Measurements from ENCODE around the gene ANKRD22. TPM values are rescaled to one million over a fixed set of nuclear protein-coding genes. Genes with fewer than 3 reads are reported as not detected.

ANKRD22 gene
- total and polyA plus RNA-seq, 10 of the 15 experiments (the other 5 are each of a cell fraction or from before 2014, with no cell fraction given): 0.30 to 1.3 (median 0.71) TPM

- no peaks in the 10 kb centered on the region for H3K9me3 ChIP-seq (replicated peaks; ENCODE audit: control insufficient read depth, insufficient read depth, low read length)
- ChIA-PET RAD21 (ENCODE audit: unreplicated experiment) (interaction anchor here (0.6 to 13.0 kb wide), 9 partner anchors 14 to 111 kb away, joined by 3 to 249 read pairs (median 5); no protein-coding TSS in a partner anchor), SMC1A (ENCODE audit: uncharacterized antibody, unreplicated experiment) (interaction anchor here (1.0 to 12.6 kb wide), 10 partner anchors 12 to 111 kb away, joined by 3 to 329 read pairs (median 8); partner anchors contain the start of gene FAS), POLR2A (interaction anchor here (0.6 to 13.1 kb wide), 7 partner anchors 9 to 120 kb away, joined by 3 to 248 read pairs (median 6); partner anchors contain the start of gene FAS), CTCF (interaction anchor here (1.8 to 9.8 kb wide), 7 partner anchors 18 to 111 kb away, joined by 5 to 72 read pairs (median 13); no protein-coding TSS in a partner anchor)
- WGBS (ENCODE audit: insufficient coverage, insufficient replicate concordance, low lambda C conversion rate, missing lambda C conversion rate): 1% methylated on average over 5 of the region's 5 CpGs
- H3K9ac ChIP-seq (ENCODE audit: control insufficient read depth, insufficient read depth, low read length): peak overlapping the region; percentile 79
- no TSS peak for BruUV-seq (replicated peaks)
- in situ Hi-C loops (cut with MboI) (no loop called here), intact Hi-C loops (cut with micrococcal nuclease; ENCODE audit: unreplicated experiment) (loop anchor here (2.0 to 10.0 kb wide), 4 partner anchors 19 to 533 kb away; partner anchors contain the start of genes FAS and IFIT5)
- H3K27me3 ChIP-seq (replicated peaks in 1 of 2; ENCODE audit: control insufficient read depth in 2 of 2, insufficient read depth in 2 of 2, low read length in 1 of 2): no peaks in the 10 kb centered on the region
- no peaks in the 10 kb centered on the region for H3K36me3 ChIP-seq (ENCODE audit: control insufficient read depth in 2 of 2, insufficient read depth in 2 of 2, low read length in 1 of 2)
- no peak for FAIRE-seq
- ATAC-seq: no peak
- peak overlapping the region; percentile 89 for H3K4me3 ChIP-seq
- no peak for DNase-seq (ENCODE audit: low read depth, low spot score)
- H2AFZ ChIP-seq (ENCODE audit: control insufficient read depth, low read depth, low read length): peak overlapping the region; percentile 10; the same call in 1 of the 2 replicates
- H3K79me2 ChIP-seq (ENCODE audit: control insufficient read depth, insufficient read depth, low read length): peaks cover 70% of the 10 kb centered on the region
- peaks cover 23% of the 10 kb centered on the region for H3K4me1 ChIP-seq (ENCODE audit: control insufficient read depth, insufficient read depth, low read length)
- peak overlapping the region; percentile 87 for H3K4me2 ChIP-seq (ENCODE audit: control insufficient read depth, insufficient read depth)
- peak overlapping the region; percentile 82 for H3K27ac ChIP-seq (ENCODE audit: control insufficient read depth, insufficient read depth)
- no peaks in the 10 kb centered on the region for H4K20me1 ChIP-seq (ENCODE audit: control insufficient read depth, insufficient read depth)
- TF ChIP-seq GATAD2B (conservative IDR thresholded peaks at IDR 0.05; ENCODE audit: low read depth) (no peak), YY1 (IDR thresholded peaks at IDR 0.05; ENCODE audit: low read depth, low read length) (no peak), NRF1 (conservative IDR thresholded peaks at IDR 0.05; ENCODE audit: low read depth, low read length) (no peak), ASH2L (IDR thresholded peaks at IDR 0.05; ENCODE audit: borderline replicate concordance, low read depth) (no peak), RUNX3 (IDR thresholded peaks at IDR 0.05; ENCODE audit: low read length) (no peak), MLLT1 (IDR thresholded peaks at IDR 0.05) (peak; percentile 78; the same call in 1 of the 2 replicates), ZBED1 (IDR thresholded peaks at IDR 0.05; ENCODE audit: borderline replicate concordance) (no peak), PML (IDR thresholded peaks at IDR 0.05; ENCODE audit: low read length) (no peak)
These were observed 30.4 kb upstream of the ANKRD22 start for GRCh38 chr10:88881922-88882645.

All from GM12878 (cell line).